HCT116 (cell line): ENCODE data around the gene SPATA22. TPM values are rescaled to one million over a fixed set of nuclear protein-coding genes. Genes with fewer than 3 reads are reported as not detected.

ENCODE experiments used
- ATAC-seq: fragments of 200-7000 bp; cut with Tn5 transposase; 2 replicates; pipeline ENCODE4 v1.9.1; 2020; ENCODE audit warnings: mild to moderate bottlenecking, moderate library complexity
- BruUV-seq: library from RNA; stranded (reverse); fragments of 400-500 nt; replicated peaks from 2 replicates; lab custom pipeline; 2021; lab: Mats Ljungman, UMichigan
- CTCF ChIA-PET: fragments of 300-600 bp; sonication (Branson Sonifier 250); formaldehyde crosslinking; loops from one replicate; lab custom pipeline; 2021; ENCODE audit warnings: antibody characterized with exemption; lab: Charles Lee
- POLR2A ChIA-PET: fragments of 300-600, 350-600 bp; sonication (Branson Sonifier 250); formaldehyde crosslinking; loops from one replicate; lab custom pipeline; 2021; ENCODE audit warnings: antibody characterized with exemption; lab: Charles Lee
- RAD21 ChIA-PET, 2 experiments: fragments of 300-600 bp; sonication (Branson Sonifier 250); formaldehyde crosslinking; loops; one replicate each; lab custom pipeline; 2023; ENCODE audit warnings: low total read pairs in 2 of 2; ENCODE audit not compliant: uncharacterized antibody in 2 of 2, unreplicated experiment in 2 of 2, low non-redundant PET in 1 of 2; lab: Charles Lee
- DNase-seq: peaks from one replicate; pipeline ENCODE4 v3.0.0-alpha.2; 2010; ENCODE audit warnings: low read depth, low spot score
- H2AFZ ChIP-seq: fragments of 200-600 bp; shearing (Covaris generic), sonication (generic); 2 replicates; pipeline ENCODE4 v1.6.1; 2017; ENCODE audit warnings: low read depth, mixed run types, mixed read lengths, antibody characterized with exemption, low read length; ENCODE audit not compliant: poor library complexity, severe bottlenecking
- H3K27ac ChIP-seq: 2 replicates; pipeline ENCODE4 v1.5.1; 2012; ENCODE audit warnings: low read depth, low read length
- H3K27me3 ChIP-seq: fragments of 200-600 bp; sonication (generic); 2 replicates; pipeline ENCODE4 v1.6.1; 2016; ENCODE audit warnings: mixed run types, low read length, mixed read lengths; ENCODE audit not compliant: insufficient read depth
- H3K36me3 ChIP-seq, 2 experiments: fragments of 200-500 bp in 1 of 2; fragments of 200-600 bp in 1 of 2; sonication (Bioruptor generic) in 1 of 2; sonication (generic) in 1 of 2; 2 replicates each; pipeline versions ENCODE4 v1.5.1 to v1.6.1; 2014 to 2016; ENCODE audit warnings: low read length in 2 of 2, inconsistent platforms in 1 of 2, mixed read lengths in 1 of 2, mixed run types in 1 of 2; ENCODE audit not compliant: insufficient read depth in 2 of 2, control insufficient read depth in 1 of 2
- H3K4me1 ChIP-seq, 2 experiments: fragments of 200-600 bp in 1 of 2; sonication (generic) in 1 of 2; 2 replicates each; pipeline versions ENCODE4 v1.5.1 to v1.6.1; 2012 to 2017; ENCODE audit warnings: low read length in 2 of 2, inconsistent platforms in 1 of 2, mild to moderate bottlenecking in 1 of 2, mixed read lengths in 1 of 2, mixed run types in 1 of 2, moderate library complexity in 1 of 2; ENCODE audit not compliant: insufficient read depth in 2 of 2, control insufficient read depth in 1 of 2
- H3K4me2 ChIP-seq: fragments of 200-600 bp; sonication (generic); 2 replicates; pipeline ENCODE4 v1.6.1; 2017; ENCODE audit warnings: mixed run types, low read length, mixed read lengths
- H3K4me3 ChIP-seq, 2 experiments: fragments of 200-600 bp in 1 of 2; sonication (generic) in 1 of 2; replicated peaks in 1 of 2; 2 replicates each; pipeline ENCODE4 v1.5.1; 2011 to 2016; ENCODE audit warnings: low read length in 2 of 2, control low read depth in 1 of 2, low read depth in 1 of 2, mild to moderate bottlenecking in 1 of 2, mixed read lengths in 1 of 2, mixed run types in 1 of 2
- H3K79me2 ChIP-seq: fragments of 200-600 bp; sonication (generic); 2 replicates; pipeline ENCODE4 v1.6.1; 2017; ENCODE audit warnings: mild to moderate bottlenecking, mixed run types, low read length, moderate library complexity, mixed read lengths; ENCODE audit not compliant: insufficient read depth
- H3K9ac ChIP-seq: fragments of 200-600 bp; sonication (generic); 2 replicates; pipeline ENCODE4 v1.6.1; 2016; ENCODE audit warnings: low read length, mixed read lengths
- H3K9me2 ChIP-seq: fragments of 200-600 bp; sonication (generic), shearing (Covaris generic); 2 replicates; pipeline ENCODE4 v1.6.1; 2017; ENCODE audit warnings: mixed run types, mild to moderate bottlenecking, moderate library complexity; ENCODE audit not compliant: insufficient read depth
- H3K9me3 ChIP-seq, 2 experiments: fragments of 200-500 bp in 1 of 2; fragments of 200-600 bp in 1 of 2; sonication (Bioruptor generic) in 1 of 2; sonication (generic) in 1 of 2; 2 replicates each; pipeline ENCODE4 v1.6.1; 2014 to 2017; ENCODE audit warnings: low read length in 2 of 2, mixed read lengths in 2 of 2, inconsistent platforms in 1 of 2, low read depth in 1 of 2, mild to moderate bottlenecking in 1 of 2, mixed run types in 1 of 2, moderate library complexity in 1 of 2; ENCODE audit not compliant: control insufficient read depth in 1 of 2, insufficient read depth in 1 of 2
- H4K20me1 ChIP-seq: fragments of 200-600 bp; sonication (generic), shearing (Covaris generic); 2 replicates; pipeline ENCODE4 v1.6.1; 2017; ENCODE audit warnings: mixed run types, mild to moderate bottlenecking, moderate library complexity; ENCODE audit not compliant: insufficient read depth
- ATF3 ChIP-seq: IDR thresholded peaks from 2 replicates; pipeline ENCODE4 v1.6.1; 2012
- CBX3 ChIP-seq: IDR thresholded peaks from 2 replicates; pipeline ENCODE4 v1.6.1; 2012; ENCODE audit warnings: low read depth
- EZH2 ChIP-seq: fragments of 200-600 bp; sonication (generic); IDR thresholded peaks from 2 replicates; pipeline ENCODE4 v1.6.1; 2017; ENCODE audit warnings: antibody characterized with exemption, mixed run types
- SP1 ChIP-seq: IDR thresholded peaks from 2 replicates; pipeline ENCODE4 v1.6.1; 2012; ENCODE audit warnings: low read depth
- SRF ChIP-seq: IDR thresholded peaks from 2 replicates; pipeline ENCODE4 v1.6.1; 2012; ENCODE audit warnings: low read depth
- TCF7L2 ChIP-seq: IDR thresholded peaks from 2 replicates; pipeline ENCODE4 v1.7.0; 2011; ENCODE audit warnings: borderline replicate concordance, inconsistent platforms; ENCODE audit not compliant: insufficient read depth, insufficient read length; ENCODE audit errors: extremely low read depth
- YY1 ChIP-seq: IDR thresholded peaks from 2 replicates; pipeline ENCODE4 v1.6.1; 2011; ENCODE audit warnings: low read length, low read depth, moderate library complexity, mild to moderate bottlenecking; ENCODE audit not compliant: insufficient replicate concordance; ENCODE audit errors: extremely low read depth
- ZBTB33 ChIP-seq: IDR thresholded peaks from 2 replicates; pipeline ENCODE4 v1.6.1; 2011; ENCODE audit warnings: mild to moderate bottlenecking, low read length, moderate library complexity; ENCODE audit not compliant: insufficient replicate concordance; ENCODE audit errors: extremely low read depth
- intact Hi-C: fragments of 100-400 bp; cut with micrococcal nuclease; formaldehyde crosslinking; loops from 2 replicates; pipeline ENCODE4 v1.10.0; 2022
- total RNA-seq: library from RNA; stranded (reverse); gene quantifications from one replicate; pipeline ENCODE4 v1.2.1, GENCODE V29; 2021; ENCODE audit not compliant: unreplicated experiment

Gene SPATA22
- total RNA-seq, 1 experiment from 2014 or later: not detected

- TF ChIP-seq ZBTB33: no peak
- no peak for TF ChIP-seq SP1
These were observed 36.2 kb upstream of the SPATA22 start (continued) for GRCh38 chr17:3507869-3508268.

DNA sequence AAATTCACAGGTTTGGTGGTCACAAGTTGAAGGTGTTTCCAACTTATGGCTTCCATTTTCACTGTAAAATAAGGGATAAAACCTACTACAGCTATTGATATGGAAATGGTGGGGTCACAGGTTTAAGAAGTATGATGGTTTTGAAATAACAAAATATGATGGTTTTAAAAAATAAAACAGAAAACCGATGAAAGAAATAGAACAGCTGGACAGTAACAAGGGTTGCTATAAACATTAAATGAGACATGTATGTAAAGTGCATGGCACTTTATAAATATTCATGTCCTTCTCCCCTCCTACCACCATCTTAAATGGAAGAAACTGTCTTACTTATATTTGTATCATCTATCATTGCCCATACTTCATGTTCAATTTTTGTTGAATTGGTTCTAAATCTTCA lies 35.5 kb upstream of the SPATA22 start:
- H3K79me2 ChIP-seq: no peaks in the 10 kb centered on the region
- H3K4me3 ChIP-seq: no peak overlapping the region
- intact Hi-C loops: no loop called here
- POLR2A ChIA-PET: no interaction called here
- DNase-seq: no peak
- no peak overlapping the region for H2AFZ ChIP-seq
- H3K9ac ChIP-seq: no peak overlapping the region
- no peaks in the 10 kb centered on the region for H3K4me1 ChIP-seq
- H3K27me3 ChIP-seq: peaks cover 7% of the 10 kb centered on the region; the same call in 1 of the 2 replicates
- RAD21 ChIA-PET: no interaction called here
- H3K36me3 ChIP-seq: no peaks in the 10 kb centered on the region
- H3K27ac ChIP-seq: no peak overlapping the region
- no peak overlapping the region for H3K4me2 ChIP-seq
- no peaks in the 10 kb centered on the region for H4K20me1 ChIP-seq
- H3K9me3 ChIP-seq: no peaks in the 10 kb centered on the region
- no peak for TF ChIP-seq ATF3
- TF ChIP-seq CBX3: no peak
- no peak for TF ChIP-seq SRF
- TF ChIP-seq YY1: no peak
- TF ChIP-seq EZH2: no peak
- TF ChIP-seq TCF7L2: no peak
- no TSS peak for BruUV-seq
- H3K9me2 ChIP-seq: no peaks in the 10 kb centered on the region
- CTCF ChIA-PET: no interaction called here
- ATAC-seq: no peak
